Stimulated activated CD4-positive, alpha-beta T cell treated with anti-CD3 and anti-CD28 coated beads, Interleukin-12 subunit alpha, Interleukin-12 subunit beta, amount 100 ng/mL, for 48 hours (primary cell): ENCODE results near the gene IQGAP3.
A peak's percentile ranks its signal among the peaks of the same experiment; 100 is the strongest.

Experiments used
- DNase-seq, 3 donors: peaks; one replicate each; pipeline ENCODE4 v3.0.0-alpha.2; 2020; ENCODE audit warnings: low read depth in 2 of 3, low spot score in 1 of 3

The IQGAP3 gene

DNA sequence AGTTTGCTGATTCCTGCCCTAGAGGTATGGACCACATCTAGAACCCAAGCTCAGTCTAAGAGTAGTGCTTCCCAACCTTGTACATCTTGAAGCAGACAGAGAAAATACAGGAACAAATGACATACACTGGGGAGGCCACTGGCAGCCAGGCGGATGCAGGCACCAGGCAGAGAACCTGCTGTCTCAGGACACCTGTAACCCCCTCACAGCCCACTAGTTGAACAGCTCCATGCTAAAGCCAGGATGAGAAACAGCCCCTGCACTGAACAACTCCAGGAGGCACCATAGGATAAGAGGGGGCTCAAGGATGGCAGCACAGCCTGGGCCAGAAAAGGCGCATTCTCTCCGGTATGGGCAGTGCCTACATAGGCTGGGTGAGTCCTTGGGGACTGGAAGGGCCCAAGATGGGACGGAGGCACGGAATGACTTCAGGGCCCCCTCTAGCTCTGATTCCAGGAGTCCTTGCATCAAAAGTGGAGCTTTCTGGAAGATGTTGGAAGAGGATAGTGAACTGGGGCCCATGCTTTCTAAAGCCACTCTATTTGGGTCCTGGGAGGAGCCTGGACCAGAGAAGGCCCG, 87.8 kb downstream of the IQGAP3 start:
- DNase-seq: no peak

DNA sequence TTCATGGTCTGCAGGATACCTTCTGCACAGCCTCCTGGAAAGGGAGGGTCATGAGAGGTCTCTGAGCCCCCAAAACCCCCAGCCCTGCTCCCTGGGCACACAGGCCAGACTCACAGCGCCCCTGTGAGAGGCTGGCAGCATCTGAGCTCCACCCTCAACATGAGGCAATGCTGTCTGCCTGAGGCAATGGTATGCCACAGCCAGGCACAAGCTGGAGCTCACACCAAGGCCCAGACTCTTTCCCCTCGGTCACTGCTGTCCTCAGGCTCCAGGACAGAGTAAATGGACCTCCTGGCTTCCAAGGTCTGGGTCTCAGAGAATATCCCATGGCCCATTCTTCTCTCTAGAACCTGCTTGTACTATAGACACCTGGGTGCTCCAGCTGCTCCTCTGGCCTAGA, 89.0 kb downstream of the IQGAP3 start:
- no peak for DNase-seq

GRCh38 chr1:156482276-156482675, 90.1 kb downstream of the IQGAP3 start:
- DNase-seq: no peak

GRCh38 chr1:156481527-156481926, 90.8 kb downstream of the IQGAP3 start:
- DNase-seq: no peak

DNA sequence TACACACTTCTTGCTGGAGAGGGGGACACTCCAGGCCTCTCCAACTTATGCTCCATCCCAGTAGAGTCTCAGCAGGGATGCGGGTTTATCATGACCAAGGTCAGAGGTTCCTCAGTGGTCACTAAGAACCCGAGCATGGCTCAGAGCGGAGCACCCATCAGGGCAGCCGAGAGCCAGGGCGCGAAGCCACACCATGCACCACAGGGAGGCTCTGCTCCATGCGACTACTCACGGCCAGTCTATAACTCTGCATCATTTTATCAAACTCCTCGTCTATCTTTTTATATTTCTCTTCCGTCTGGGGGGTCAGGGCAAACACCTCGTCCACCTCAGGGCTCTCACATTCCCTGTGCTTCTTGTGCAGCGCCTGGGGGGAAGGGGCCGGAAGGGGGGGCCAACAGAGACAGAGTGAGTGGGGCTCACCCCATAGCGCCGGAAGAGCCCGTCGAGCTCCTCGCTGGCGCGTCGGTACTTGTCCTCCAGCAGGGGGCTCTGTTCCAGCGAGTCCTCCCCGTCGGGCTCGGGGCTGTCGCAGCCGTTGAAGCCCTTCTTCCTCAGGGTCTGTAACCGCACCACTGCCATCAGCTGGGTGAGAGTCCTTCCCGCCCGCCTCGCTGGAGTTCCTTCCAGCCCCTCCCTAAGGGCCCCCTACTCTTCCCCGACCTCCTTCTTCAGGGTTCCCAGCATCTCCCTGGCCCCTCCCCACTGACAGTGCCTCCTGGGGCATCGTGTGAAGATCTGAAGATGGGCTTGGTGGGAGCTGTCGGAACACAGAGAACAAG, 91.8 kb downstream of the IQGAP3 start:
- peak; percentile 59 to 76 (median 69) for DNase-seq

GRCh38 chr1:156480016-156480370, 92.4 kb downstream of the IQGAP3 start:
- DNase-seq: no peak

DNA sequence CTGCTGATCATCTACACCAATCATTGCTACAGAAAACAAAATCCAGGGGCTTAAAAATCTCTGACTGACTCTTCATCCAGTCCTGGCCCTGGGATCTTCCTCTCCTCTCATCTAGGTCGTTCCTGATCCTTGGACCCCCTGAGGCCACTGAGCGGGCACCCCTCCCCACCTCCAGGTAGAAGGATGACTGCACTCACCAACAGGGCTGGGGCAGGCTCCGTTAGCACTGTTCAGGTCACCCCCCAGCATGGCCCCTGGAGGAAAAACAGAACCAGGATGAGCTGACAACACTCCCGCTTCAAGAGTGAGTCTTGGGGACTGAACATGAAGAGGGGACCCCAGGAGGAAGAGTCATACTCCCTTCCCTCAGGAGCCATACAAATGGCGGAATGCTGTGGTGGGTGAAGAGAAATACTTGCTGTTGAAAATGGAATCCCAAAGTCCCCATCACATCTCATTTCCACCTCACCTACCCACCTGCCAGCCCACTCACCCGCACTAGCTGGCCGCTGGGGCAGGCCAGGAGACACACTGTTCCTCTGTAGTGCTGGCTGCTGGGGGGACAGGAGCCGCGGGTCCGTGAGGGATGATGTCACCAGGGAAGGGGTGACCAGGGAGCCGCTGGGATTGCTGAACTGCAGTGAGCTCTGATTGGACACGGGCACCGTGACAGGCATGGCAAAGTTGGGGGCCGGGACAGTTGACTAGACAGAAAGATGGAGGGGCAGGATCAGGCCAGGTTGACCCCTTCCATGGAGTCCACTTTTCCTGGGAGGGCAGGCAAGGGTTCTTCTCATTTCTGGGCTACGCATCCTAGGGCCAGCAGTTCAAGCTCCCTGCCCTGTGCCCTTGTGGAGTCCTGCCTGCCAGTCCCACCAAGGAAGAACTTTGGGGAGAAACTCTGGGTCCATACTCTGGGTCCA, 93.0 kb downstream of the IQGAP3 start:
- DNase-seq: no peak

DNA sequence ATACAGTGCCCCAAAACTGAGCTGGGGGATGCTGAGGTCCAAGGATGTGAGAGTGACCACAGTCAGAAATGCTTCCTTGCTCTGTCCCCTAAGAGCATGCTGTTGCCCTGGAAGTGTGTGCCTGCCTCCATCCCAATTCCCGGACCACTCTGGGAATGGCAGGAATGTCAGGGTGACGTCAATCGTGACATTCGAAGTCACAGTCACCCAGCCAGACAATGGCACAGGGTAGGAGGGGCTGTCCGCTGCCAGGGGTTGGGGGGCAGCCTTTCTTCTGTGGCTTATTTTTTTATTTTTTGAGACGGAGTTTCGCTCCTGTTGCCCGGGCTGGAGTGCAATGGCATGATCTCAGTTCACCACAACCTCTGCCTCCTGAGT, 94.1 kb downstream of the IQGAP3 start:
- no peak for DNase-seq

- no peak for DNase-seq
Observed at GRCh38 chr1:156477526-156478249, 94.7 kb downstream of the IQGAP3 start.

GRCh38 chr1:156476501-156477298, 95.7 kb downstream of the IQGAP3 start:
- peak in 1 of 3 donors; percentile 25 for DNase-seq

- no peak for DNase-seq
Observed at GRCh38 chr1:156475568-156476500, 96.5 kb downstream of the IQGAP3 start.
